Inflammatory macrophage (primary cell): ENCODE data around the gene TNFRSF14.

ENCODE experiments used
- DNase-seq, 2 donors: peaks; one replicate each; pipeline ENCODE4 v3.0.0-alpha.2; 2020 to 2022

The TNFRSF14 gene

GRCh38 chr1:2602866-2603520, 46.8 kb downstream of the TNFRSF14 start:
- no peak for DNase-seq

- no peak for DNase-seq
These were observed 47.5 kb downstream of the TNFRSF14 start for GRCh38 chr1:2603521-2604155.

DNA sequence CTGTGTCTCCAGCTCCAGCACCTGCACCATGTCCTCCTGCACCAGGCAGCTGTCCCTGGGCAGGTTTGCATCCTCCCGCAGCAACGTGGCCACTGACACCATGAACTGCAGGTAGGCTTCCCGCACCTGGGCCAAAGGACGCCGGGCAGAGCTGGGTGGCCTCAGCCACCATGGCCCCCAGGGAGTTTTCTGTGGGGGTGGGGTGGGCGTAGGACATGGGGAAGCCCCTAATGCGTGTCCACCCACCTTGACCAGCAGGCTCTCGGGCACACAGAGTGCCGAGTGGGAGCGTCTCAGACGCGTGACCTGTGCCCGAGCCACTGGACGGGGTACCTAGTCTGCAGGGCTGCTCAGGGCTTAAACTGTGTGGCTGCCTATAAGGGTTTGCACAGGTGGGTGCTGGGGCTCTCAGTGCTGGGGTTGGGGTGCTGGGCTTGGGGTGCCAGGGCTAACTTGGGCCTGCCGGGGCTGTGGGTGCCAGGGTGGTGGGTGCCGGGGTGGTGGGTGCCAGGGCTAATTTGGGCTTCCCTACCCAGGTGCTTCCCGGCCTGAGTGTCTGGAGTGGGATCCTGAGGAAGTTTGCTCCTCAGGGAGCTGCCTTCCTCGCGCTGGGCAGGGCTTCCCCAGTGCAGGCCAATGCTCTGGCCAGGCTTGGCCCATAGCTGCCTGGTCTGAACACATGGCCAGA, 48.1 kb downstream of the TNFRSF14 start:
- no peak for DNase-seq

DNA sequence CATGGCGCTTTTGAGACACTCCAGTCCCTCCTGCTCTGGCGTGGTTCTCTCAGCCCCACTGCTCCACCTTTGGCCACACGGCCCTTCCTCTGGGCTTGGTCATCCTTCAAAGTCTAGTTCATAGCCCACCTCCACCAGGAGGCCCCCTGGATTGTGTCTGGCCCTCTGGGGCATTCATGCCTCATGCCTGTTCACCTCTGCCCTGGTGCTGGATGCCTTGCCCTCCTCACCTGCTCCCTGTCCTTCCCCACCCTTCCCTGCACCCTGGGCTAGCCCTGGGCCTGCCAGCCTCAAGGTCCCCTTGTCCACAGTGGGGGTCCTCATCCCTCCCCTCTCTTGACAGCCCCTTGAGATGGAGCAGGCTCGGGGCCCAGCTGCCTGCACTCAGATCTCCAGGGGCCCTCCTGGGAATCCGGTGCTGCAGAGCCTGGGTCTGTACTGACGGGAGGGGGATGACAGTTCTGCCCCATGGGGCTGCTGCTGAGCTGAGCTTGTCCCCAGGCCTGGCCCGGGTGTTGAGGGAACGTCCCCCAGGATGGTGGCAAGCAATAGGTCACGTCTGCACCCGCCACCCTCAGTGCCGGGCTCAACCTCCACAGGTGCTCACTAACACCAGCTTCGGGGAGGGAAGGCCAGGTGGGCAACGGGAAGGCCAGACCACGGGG, 48.8 kb downstream of the TNFRSF14 start:
- DNase-seq = no peak

DNA sequence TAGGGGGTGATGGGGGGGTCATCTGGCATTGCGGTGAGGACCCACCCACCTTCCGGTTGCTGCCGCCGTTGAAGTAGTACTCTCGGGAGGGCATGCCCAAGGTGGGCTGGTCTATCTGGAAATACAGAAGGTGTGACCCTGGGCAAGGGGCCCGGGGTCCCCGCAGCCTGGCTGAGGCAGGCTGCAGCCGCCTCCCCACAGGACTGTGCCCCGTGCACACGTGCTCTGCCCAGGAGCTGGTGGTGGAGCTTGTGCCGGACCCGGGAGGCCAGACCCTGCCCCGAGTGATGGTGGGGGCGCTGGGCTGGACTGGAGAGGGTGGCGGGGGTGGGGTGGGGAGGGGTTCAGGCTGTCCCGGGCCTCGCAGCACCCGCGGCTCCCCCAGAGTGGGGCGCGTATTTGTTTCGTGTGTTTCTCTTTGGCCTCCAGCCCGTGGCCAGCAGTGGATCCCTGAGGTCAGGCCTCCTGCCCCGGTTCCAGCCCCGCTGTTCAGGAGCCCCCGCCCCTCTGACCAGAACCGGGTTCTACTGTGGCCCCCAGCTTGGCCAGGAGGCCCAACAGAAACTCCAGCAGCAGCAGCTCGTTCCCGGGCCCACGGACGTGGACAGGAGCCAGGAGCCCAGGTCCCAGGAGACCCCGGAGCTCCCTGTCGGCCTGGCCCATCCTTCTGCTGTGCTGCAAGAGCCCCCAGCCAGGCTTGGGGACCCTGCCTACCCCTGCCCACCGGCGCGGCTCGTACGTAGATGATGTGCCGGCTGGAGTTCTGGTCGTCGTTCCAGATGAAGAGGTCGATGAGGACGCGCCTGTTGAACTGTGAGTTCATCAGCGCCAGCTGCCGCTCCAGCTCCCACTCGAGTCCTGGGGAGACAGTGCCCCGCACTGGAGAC, 49.6 kb downstream of the TNFRSF14 start:
- DNase-seq = no peak

DNA sequence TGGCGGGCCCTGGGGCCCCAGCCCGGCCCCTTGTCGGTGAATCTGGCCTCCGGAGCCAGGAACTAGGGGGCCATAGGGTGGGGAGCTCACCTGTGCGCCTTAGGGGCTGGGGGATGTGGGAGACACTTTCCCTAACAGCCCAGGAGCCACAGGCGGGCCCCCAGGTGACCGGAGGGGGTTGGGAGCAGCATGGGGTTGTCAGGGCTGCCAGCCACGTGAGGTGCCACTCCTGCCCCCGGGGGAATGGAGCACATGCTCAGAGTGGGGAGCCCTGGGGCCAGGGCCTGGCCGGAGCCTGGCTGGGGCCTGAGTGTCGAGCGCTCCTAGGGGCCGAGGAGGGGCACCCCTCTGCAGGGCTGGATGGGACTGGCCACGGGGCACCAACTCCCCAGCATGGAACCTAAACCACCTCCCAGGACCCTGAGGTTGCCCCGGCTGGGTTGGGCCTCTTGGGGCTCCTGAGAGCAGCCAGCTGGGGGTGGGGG, 50.3 kb downstream of the TNFRSF14 start:
- DNase-seq = no peak

DNA sequence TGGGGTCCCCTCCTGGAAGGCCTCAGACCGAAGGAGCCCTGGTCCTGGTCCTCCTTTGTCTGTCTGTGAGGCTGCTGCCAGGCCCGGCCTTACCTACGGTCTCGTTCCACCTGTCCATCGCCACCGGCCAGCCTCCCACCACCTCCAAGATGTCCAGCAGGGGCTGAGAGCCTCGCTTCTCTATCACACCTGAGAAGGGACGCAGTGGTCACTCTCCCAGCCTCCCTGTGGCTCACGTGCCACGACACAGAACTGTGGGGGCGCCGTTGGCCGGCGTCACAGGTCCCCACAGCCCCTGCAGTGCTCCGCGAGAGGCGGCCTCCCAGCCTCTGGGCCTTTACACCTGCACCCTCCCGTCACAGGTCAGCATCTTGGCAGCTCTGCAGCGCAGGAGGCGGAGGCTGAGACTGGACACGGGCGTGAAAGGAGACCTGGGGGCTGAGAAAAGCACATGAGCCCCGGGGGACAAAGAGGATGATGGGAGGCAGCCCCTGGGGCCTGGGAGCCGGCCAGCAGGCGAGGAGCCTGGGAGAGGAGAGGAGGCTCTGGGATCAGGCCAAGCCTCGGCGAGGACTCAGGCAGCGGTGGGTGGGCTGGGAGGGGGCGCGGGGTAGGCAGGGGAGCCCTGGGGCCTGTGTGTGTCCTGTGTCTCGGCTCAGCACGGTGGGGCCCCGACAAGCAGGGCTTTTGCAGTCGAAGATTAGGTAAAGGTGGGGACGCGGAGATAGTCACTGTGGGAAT, 50.9 kb downstream of the TNFRSF14 start:
- DNase-seq = no peak

GRCh38 chr1:2607641-2608091, 51.5 kb downstream of the TNFRSF14 start:
- DNase-seq = no peak

DNA sequence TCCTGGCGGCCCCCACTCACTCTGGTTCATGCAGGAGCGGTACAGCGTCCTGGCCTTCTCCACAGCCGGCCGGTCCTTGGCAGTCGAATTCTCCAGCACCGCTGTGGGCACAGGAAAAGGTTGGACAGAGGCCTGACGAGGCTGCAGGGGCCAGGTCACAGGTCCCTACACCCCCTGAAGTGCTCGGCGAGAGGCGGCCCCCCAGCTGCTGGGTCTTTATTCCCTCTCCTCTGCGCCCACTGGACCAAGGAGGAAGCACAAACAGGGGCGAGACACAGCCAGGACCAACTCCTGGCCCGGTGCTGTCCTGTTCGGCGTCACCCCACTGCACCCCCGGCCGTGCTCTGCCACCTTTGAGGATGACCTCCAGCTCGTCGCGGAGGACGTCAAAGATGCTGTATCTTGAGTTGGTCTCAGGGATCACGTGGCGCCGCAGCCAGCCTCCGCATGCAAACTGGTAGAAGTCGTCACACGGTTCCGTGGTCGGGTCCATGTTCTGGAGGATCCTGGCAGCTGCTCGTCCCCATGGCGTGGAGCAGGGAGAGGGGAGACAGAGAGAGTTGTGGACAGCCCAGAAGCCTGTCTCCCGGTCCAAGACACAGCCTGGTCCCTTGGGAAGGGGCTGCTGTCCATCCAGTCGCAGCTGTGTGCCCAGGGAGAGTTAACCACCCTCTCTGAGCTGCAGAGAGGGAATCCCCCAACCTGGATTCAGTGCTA, 53.3 kb downstream of the TNFRSF14 start:
- DNase-seq = no peak

DNA sequence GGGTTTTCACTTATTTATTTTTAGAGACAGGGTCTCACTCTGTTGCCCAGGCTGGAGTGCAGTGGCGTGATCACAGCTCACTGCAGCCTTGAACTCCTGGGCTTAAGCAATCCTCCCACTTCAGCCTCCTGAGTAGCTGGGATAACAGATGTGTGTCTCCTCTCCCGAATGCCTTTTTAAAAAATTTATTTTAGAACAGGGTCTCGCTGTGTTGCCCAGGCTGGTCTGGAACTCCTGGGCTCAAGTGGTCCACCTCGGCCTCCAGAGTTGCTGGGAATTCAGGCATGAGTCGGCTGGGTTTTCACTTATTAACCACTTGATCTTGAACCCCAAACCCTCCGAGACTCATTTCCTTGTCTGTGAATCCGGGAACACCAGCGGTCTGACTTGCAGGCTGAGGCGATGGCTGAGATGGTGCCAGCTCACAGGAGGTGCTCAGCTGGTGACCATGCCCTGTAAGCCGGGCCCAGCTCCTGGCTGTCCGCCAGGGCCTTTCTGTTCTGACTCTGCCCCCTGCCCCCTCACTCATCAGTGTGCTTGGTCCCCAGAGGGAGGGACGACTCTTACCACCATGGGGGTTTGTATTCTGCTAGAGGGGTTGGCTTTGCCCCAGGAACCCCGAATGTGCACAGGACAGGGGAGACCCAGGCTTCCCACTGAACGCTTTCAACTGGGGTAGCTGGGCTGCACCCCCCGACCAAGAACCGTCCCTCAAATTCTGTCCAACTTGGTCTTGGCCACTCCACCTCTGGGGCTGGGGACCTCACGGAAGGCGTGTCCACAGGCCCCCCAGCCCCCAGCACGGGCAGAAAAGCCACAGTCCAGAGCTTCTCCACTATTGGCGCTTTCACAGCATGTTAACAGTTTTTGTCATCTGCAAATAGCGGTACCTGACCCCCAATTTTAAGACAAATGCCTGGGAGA, 54.1 kb downstream of the TNFRSF14 start:
- DNase-seq = no peak

GRCh38 chr1:2611031-2611501, 54.9 kb downstream of the TNFRSF14 start:
- peak; percentile 5 to 18 for DNase-seq

DNA sequence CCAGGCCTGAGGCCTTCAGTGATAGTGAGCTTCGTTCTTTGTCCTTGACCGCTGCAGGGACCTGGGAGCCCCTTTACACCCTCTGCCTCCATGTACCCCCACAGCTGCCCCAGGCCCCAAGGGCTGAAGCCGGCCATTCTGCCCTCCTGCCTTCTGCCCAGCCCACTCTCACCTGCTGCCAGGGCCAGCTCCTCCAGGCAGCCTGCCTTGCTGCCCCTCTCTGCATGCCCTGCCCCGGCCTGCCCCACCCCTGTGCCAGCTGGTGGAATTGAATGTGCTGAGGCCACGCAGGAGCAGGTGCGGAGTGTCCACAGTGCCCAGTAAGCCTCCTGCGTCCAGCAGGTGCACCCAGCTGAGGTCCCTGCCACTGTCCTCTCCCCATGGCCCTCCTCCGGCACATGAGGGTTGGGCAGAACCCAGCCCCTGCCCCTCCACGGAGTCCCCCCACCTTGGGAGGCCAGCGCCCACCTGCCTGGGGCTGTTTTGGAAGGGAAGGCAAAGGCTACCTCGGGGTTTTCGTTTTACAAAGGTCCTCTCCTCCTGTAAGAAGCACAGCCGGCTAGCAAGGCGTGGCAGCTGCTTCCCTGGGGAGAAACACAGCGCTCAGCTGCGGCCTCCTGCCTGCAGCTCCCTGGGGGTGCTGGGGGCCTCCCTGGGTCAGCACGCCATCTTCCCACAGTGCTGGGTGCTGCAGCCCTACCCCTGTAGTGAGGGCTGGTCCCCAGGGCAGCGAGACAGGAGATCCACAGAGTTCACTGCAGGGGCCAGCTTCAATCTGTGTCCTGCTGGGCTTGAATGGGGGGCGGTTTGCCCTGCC, 55.7 kb downstream of the TNFRSF14 start:
- no peak for DNase-seq

DNA sequence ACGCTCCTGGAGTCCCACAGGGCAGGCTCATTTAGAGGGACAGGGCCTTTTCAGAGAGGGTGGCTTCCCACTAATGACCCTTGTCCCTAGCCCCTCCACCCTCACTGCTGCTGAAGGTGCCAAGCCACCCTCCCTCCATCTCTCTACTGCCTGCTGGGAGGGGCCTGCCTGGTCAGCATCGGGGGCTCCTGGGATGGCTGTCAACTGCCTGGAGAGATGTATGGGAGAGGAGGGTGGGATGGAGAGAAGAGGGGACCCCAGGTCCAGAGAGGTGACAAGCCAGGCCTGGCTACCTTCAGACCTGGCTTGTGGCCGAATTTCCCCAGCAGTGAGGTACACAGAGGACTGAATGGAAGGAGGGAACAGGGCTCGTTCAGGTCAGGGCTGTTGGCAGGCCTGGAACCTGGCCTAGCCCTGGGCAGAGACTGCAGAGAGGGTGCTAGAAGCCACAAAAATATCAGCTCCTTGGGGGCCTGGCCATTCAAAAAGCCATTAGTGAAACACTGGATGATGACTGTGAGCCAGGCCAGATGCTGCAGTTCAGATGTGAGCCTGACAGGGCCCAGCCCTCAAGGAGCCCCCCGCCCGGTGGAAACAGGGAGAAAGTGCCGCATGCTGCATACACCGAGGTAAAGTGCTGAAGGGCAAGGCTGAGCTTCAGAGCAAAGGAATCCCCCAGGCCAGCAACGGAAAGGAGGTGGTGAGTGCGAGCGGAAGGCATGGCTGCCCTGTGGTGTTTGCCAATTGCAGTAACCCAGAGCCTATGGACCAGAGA, 56.6 kb downstream of the TNFRSF14 start:
- no peak for DNase-seq
